ENCODE measurements around the gene C1QTNF6. TPM values are rescaled to one million over a fixed set of nuclear protein-coding genes. Genes with fewer than 3 reads are reported as not detected.

Gene C1QTNF6
- total and polyA plus RNA-seq, 2 experiments from 2014 or later, result 1.7 to 2.3 TPM

GRCh38 chr22:37150701-37151100 is 37.3 kb downstream of the C1QTNF6 start:
- no peaks in the 10 kb centered on the region for H4K20me1 ChIP-seq (replicated peaks; ENCODE audit: insufficient read depth)
- H3K36me3 Mint-ChIP-seq (ENCODE audit: low read depth), result no peaks in the 10 kb centered on the region
- no peaks in the 10 kb centered on the region for H3K27me3 ChIP-seq (ENCODE audit: insufficient read depth)
- H3K4me3 ChIP-seq, result no peak overlapping the region
- no peaks in the 10 kb centered on the region for H3K79me2 ChIP-seq (replicated peaks; ENCODE audit: insufficient read depth)
- no peaks in the 10 kb centered on the region for H3F3A ChIP-seq (replicated peaks; ENCODE audit: low read depth)
- H3K27ac Mint-ChIP-seq, result no peak overlapping the region
- H3K27ac ChIP-seq (ENCODE audit: low read depth), result no peak overlapping the region
- DNase-seq (ENCODE audit: low spot score), result no peak
- H3K4me1 ChIP-seq (ENCODE audit: insufficient read depth), result no peaks in the 10 kb centered on the region
- no peak overlapping the region for H2AFZ ChIP-seq
- H3K4me2 ChIP-seq, result no peak overlapping the region
- peaks cover 9% of the 10 kb centered on the region for H3K27me3 Mint-ChIP-seq (ENCODE audit: insufficient read depth, low read depth, poor library complexity)
- H3K9me2 ChIP-seq (ENCODE audit: insufficient read depth), result no peaks in the 10 kb centered on the region
- no peak for ATAC-seq
- no peaks in the 10 kb centered on the region for H3K36me3 ChIP-seq (ENCODE audit: insufficient read depth)
- peaks cover 16% of the 10 kb centered on the region for H3K4me1 Mint-ChIP-seq
- peaks cover 7% of the 10 kb centered on the region for H3K9me3 Mint-ChIP-seq
- TF ChIP-seq STAT1 (IDR thresholded peaks at IDR 0.05; ENCODE audit: unreplicated experiment), result no peak
- no peak for TF ChIP-seq CREB1 (CRISPR knock-in tag; IDR thresholded peaks at IDR 0.05; ENCODE audit: low read depth)
- no peak for TF ChIP-seq EZH2phosphoT487 (IDR thresholded peaks at IDR 0.05; ENCODE audit: unreplicated experiment)
- TF ChIP-seq ZNF462 (CRISPR knock-in tag; IDR thresholded peaks at IDR 0.05), result no peak
- no peak for TF ChIP-seq ZNF114 (CRISPR knock-in tag; IDR thresholded peaks at IDR 0.05)
- no peak for TF ChIP-seq CTCF (conservative IDR thresholded peaks at IDR 0.05; ENCODE audit: low read depth in 2 of 2)
- H3K4me3 Mint-ChIP-seq, result no peak overlapping the region
